GM21390 (cell line): ENCODE results near the gene C19orf38.
"Not testable (repeated sequence)": the region's sequence is repeated elsewhere in the genome, so short reads cannot be mapped to it uniquely, and the experiment has no call there.

Source experiments
- ATAC-seq: cut with Tn5 transposase; IDR thresholded peaks from one replicate; pipeline ENCODE4 v1.9.1; 2021; ENCODE audit not compliant: unreplicated experiment

Gene C19orf38

DNA sequence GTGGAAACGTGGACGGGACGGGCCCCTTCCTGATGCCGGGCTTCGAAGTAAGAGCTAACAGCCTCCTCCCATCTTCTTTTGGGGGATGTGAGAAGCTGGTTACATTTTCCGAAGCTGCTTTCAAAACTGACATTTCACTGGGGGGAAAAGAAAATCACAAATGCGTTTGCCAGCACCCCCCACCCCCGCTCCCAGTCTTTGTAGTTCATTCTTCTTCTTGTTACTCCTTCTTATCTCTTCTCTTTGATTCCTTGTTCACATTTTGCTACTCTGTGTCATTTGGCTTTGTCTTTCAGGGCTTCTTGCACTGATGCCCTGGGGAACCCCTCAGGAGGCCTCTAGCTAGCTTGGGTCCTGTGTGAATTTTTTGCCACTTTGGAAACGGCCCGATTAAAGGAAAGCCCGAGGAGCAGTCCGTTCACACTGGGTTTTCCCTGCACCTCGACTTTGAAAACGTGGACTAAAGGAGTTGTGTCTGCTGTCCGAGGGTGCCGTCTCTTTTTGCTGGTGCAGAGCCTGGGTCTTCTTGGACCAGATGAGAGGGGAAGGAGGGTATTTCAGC lies 24.4 kb downstream of the C19orf38 start:
- ATAC-seq, result no peak

DNA sequence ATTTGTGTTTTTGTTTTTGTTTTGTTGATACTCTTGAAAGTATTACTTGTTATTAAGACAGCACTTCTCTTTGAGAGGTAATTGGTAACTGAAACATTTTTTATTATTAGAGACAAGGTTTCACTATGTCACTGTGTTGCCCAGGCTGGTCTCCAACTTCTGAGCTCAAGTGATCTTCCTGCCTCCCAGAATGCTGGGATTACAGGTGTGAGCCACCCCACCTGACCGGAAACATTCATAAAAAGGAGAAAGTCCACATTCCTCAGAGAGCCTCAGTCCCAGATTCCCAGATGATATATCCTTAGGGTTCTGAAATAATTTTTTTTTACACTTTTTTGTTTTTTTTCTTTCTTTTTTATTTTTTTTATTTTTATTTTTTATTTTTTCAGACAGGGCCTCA lies 25.8 kb downstream of the C19orf38 start:
- no peak for ATAC-seq

DNA sequence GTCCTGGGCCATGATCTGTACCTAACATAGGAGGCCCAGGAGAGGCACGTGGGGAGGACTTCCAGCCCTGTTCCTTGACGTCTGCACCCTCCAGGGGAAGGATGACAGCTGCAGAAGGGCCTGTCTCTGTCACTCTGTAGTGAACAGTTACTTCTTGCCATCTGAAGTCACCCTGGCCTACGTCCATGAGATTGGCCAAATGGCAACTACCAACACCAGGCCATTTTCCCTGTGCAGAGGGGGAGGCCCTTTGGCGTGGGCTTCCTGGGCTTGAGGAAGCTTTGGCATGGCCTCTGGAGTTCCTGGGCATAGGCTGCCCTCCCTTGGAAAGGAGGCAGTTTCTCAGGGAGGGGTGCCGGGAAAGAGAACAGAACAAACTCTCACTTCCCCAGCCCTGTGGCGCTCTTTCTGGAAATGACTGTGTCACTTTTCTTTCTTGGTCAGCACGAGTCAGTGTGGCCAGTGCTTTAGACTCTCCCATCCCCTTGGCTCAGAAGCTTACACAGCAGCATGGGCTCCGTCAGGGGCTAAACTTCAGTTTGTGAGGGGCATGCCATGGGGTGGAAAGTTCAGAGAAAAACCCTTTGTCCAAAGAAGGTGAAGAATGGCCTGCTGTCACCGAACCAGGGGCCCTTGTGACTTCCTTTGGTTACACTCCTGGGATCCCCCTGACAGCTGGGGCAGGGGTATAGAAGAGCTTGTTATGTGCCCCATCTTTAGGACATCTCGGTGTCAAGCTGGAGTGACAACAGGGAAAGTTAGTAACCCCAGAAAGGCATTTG lies 28.4 kb downstream of the C19orf38 start:
- ATAC-seq, result peak; percentile 51

DNA sequence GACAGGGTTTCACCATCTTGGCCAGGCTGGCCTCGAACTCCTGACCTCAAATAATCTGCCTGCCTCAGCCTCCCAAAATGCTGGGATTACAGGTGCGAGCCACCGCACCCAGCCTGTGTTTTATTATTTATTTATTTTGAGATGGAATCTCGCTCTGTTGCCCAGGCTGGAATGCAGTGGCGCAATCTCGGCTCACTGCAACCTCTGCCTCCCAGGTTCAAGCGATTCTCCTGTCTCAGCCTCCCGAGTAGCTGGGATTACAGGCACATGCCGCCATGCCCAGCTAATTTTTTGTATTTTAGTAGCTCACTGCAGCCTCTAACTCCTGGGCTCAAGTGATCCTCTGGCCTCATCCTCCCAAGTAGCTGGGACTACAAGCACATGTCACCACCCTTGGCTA lies 29.4 kb downstream of the C19orf38 start:
- ATAC-seq, result not testable (repeated sequence)

DNA sequence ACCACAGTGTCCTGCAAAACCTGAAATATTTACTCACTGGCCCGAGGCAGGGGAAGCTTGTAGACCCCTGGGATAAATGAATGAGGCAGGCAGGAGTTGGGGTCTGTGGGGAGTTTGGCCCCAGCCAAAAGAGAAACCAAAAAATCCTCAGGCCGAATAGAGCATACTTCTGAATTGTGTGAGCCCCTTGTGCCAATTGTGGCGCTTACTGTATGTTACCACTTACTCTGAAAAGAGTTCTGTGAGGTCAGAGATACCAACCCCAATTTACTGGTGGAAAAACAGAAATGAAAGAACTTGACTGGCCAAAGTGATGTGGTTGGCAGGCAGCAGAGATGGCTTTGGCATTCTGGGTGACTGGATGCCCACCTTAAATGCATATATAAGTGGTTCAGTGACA lies 30.0 kb downstream of the C19orf38 start:
- no peak for ATAC-seq

DNA sequence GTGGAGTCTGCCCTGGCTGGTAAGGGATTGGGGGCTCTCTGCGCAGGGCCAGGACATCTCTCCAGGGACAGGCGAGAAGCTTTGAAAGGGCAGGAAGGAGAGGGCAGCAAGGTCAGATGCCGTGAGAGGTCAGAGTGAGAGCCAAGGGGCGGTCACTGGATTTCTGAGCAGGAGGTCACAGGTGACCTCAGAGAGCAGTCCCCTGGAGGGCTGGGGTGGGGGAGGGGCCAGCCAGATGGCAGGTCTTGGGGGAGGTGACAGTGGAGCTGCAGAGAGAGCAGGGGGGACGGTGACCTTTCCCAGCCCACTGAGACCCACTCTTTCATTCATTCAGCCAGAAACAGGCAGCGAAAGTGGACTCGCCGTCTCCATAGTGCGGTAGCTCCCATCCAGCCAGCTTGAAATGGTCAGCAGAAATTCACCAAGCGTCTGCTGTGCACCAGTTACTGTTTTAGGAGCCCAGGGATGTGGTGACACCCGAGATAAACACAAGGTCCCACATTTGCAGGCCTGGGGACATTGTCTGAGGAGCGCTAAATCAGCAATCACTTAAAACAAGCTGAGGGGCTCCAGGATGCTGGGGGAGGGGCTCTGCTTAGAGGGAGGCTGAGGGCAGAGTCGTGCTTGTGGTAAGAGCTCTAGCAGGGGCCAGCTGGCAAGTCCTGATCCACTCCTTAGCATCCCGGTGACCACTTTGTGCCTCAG lies 33.3 kb downstream of the C19orf38 start:
- no peak for ATAC-seq

DNA sequence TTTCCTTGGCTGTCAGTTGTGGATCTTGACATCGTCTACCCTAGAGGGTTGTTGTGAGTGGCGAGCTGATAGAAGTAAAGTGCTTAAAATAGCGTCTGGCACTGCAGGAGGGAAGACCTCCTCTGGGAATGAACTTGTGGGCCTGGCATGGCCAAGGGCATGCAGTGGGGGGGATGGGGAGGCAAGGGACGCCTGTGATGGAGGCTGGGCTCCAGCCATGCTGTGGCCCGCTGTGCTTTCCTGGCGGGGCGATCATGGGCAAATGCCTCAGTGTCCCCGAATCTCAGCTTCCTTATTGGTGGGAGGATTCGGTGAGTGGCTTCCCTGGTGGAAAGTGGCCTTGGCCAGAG lies 33.9 kb downstream of the C19orf38 start:
- ATAC-seq, result no peak

DNA sequence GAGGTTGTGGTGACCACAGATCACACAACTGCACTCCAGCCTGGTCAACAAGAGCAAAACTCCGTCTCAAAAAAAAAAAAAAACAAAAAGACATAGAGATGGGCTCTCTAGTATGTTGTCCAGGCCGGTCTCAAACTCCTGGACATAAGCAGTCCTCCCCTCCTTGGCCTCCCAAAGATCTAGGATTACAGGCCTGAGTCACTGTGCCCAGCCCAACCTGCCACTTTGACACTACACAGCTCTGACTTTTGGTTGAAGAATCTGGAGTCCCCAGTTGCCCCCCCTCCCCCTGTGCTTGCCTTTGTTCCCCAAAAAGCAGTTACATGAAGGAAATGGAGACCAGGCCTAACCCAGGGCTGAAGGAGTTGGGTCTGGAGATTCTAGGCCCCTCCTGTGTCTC lies 36.1 kb downstream of the C19orf38 start:
- ATAC-seq, result no peak

GRCh38 chr19:10885201-10886169 lies 37.3 kb downstream of the C19orf38 start:
- no peak for ATAC-seq

- ATAC-seq, result no peak
Measured at GRCh38 chr19:10887616-10888367, 39.6 kb downstream of the C19orf38 start.

DNA sequence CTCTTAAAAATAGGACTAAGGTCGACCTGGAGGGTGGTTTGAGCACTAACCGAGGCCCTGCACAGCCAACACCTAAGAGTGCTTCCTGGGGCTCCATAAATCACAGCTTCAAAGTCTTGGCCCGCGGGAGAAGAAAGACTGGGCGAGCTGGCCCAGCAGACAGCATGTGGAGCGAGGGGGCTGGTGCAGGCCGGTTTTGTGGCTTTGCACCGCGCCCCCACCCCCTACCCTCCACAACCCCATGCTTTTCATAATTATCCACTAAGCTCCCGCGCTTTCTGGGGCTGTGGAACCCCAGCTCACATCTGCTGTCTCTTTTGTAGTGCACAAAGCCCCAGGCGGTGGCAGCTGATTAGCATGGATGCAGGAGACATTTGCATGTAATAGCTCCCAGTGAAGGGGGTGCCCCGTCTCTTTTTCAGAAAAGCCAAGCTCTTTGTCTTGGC lies 40.2 kb downstream of the C19orf38 start:
- no peak for ATAC-seq

DNA sequence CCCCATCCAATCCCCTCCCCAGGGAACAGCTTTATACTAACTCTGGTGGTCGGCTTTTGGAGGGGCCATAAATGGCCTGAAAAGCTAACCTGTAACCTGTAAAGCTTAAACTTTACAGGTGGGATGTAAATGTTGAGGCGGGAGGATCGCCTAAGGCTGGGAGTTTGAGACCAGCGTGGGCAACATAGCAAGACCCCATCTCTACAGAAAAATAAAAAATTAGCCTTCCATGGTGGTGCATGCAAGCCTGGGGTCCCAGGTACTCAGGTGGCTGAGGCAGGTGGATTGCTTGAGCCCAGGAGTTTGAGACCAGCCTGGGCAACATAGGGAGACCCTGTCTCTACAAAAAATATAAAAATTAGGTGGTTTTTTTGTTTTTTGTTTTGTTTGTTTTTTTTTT lies 41.7 kb downstream of the C19orf38 start:
- no peak for ATAC-seq

DNA sequence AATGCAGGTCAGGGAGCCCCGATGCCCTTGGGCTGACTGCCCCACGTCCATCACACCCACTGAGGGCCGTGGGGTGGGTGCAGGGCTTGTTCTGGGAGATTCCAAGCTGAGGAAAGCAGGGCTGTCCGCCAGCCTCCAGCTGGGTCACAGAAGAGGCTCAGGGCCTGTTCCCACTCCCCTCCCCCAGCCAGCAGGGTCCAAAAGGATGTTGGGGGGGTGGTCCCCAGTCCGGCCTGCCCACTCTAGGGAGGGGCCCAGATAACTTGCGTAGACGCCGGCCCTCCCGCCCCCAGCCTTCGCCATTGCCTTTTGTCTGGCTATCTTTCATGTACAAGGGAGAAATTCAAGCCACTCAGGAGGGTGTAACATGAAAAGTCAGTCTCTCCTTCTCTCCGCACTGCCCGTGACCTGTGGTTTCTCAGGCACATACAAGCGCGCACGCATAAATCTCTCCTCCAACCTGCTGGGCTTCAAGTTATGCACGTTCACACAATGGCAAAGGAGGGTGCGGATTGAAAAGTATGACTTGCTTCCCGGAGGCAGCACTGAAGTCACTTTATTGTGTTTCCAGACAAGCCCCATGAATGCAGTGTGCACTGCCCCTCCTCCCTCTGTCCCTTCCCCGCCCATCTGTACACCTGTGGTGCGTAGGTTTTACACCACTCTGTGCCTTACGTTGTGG lies 43.3 kb downstream of the C19orf38 start:
- ATAC-seq, result no peak

GRCh38 chr19:10892256-10892655 lies 44.0 kb downstream of the C19orf38 start:
- ATAC-seq, result no peak

GRCh38 chr19:10894911-10895213 lies 46.6 kb downstream of the C19orf38 start:
- ATAC-seq, result no peak

DNA sequence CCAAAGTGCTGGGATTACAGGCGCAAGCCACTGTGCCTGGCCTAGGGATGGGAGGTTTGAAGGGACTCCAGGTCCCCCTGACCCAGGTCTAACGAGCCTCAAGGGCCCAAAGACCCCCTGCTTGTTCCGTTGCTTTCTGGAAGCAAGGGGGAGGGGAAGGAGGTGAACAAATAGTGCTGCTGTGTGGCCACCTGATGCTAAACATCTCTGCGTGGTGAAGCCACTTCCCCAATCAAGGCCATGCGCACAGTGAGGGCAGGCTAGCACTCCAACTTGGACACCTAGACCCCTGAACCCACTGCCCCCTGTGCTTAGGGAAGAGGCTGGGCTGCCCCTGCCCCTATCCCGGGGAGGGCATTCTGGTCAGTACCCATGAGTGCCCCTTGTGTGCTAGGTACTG lies 47.1 kb downstream of the C19orf38 start:
- no peak for ATAC-seq

DNA sequence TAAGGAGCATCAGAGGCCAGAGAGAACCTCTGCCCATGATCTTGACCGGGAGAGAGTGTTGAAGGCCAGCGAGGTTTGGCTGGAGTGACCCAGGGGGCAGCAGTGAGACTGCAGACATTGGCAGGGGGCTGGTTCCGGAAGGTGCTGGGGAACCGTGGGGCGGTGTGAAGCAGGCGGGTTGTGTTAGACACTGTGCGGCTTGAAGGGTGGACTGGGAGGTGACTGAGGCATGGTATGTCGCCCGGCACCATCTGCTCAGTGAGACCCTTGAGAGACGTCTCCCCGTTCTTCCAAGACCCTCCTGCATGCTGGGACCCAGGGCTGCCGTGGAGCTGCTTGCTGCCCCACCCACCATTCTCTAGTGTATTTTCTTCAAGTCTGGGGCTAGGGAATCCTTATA lies 47.7 kb downstream of the C19orf38 start:
- ATAC-seq, result no peak

GRCh38 chr19:10896851-10897526 lies 48.8 kb downstream of the C19orf38 start:
- ATAC-seq, result no peak

DNA sequence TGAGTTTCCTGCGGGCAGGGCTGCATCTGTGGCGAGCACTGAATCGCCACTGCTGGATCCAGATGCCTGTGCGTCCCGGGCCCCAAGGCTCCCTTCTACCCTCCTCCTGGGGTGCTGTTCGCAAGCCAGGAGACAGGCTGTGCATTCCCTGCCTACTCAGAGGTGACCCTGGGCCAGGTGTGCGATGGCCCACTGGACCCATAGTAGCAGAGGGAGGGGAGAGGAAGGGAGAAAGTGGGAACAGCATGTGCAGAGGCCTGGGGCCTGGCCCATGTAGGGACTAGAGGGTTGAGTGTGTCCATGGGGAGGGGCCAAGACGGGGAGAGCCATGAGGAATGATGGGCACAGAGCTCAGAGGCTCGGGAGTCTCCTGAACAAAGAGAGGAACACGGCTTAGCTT lies 50.4 kb downstream of the C19orf38 start:
- ATAC-seq, result no peak
